HG02610 (cell line): Measurements from ENCODE around the gene KSR2.
"Not testable (repeated sequence)": the region's sequence is repeated elsewhere in the genome, so short reads cannot be mapped to it uniquely, and the experiment has no call there.

Experiments
- ATAC-seq: cut with Tn5 transposase; IDR thresholded peaks from one replicate; pipeline ENCODE4 v1.9.1; 2021; ENCODE audit warnings: mild to moderate bottlenecking, moderate library complexity; ENCODE audit not compliant: unreplicated experiment

The KSR2 gene

DNA sequence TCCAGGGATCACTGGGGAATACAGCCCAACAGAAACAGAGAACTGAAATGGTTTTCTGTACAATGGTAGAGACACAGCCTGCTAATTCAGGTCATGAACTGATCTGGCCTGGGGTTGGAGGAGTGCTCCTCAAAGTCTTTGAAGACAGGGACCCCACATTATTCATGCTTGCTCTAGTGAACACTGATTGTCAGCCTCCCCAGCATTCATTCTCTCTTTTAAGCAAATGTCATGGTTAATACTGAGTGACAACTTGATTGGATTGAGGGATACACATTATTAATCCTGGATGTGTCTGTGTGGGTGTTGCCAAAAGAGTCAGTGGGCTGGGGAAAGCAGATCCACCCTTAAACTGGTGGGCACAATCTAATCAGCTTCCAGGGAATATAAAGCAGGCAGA, 319.0 kb downstream of the KSR2 start:
- ATAC-seq, result no peak

DNA sequence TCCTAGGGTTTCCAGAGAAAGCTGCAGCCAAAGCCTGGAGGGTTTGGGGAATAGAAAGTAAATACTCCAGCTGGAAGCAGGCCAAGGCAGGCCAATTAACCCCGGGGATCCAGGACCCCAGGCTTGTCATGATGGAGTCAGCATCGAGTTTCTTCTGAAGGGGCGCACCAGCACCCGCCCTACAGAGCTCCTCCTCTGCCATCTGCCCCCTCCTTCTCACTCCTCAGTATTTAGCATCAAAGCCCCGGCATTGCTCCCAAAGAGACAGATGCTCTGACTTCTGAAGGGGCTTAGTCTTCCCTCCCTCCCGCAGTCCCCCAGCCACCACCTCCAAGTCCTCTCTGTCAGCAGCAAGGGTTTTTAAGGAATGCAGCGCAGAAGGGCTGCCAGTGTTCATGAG, 322.3 kb downstream of the KSR2 start:
- ATAC-seq, result no peak

DNA sequence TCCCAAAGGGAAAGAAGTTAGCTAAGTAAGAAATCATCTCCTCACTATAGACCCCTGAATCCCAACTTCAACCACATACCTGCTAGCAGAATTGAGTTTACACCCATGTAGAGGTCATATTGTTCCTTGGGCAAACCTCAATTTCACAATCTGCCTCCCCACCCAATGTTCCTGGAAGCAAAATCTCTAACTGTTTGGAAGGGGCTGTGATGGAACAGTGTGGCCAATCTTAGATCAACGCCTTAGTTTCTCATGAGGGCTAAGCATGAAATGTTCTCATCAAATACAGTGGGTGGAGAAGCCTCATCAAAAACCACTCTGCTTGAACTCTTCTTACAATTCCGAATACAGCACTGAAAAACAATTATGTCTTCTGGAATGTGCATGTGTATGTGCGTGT, 323.3 kb downstream of the KSR2 start:
- ATAC-seq, result no peak

DNA sequence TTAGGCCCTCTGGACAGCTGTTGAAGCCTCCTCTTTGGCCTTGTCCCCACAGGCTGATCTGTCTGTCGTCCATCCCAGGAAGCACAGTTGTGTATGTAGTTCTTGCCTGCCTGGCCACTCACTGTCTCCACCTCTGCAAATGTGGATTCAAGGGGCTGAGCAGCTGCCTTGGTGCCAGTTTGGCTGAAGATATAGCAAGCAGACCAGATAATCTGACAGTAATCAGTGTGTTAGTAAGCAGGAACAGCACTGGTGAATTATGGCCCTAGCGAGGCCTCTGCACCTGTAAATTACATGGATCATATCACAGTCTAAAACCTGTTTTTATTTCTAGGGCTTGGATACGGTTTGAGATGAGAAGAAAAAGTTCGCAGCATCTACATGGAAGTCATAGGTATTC, 324.8 kb downstream of the KSR2 start:
- no peak for ATAC-seq

DNA sequence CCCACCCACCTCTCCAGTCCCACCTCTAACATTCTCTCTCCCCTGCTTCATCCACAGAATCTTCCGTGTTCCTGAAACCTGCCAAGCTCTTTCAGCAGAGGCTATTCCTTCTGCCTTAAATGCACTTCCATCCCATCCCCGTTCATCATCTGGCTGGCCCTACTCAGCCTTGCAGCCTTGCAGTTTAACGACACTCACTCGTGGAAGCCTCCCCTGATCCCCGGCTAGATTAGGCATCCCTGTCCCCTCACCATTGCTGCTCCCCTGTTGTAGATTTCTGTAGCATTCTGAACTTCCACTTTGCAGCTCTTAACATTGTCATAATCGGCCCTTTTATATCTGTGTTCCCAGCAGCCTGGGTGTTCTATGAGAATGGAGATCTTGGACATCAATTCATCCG, 326.9 kb downstream of the KSR2 start:
- ATAC-seq, result no peak

DNA sequence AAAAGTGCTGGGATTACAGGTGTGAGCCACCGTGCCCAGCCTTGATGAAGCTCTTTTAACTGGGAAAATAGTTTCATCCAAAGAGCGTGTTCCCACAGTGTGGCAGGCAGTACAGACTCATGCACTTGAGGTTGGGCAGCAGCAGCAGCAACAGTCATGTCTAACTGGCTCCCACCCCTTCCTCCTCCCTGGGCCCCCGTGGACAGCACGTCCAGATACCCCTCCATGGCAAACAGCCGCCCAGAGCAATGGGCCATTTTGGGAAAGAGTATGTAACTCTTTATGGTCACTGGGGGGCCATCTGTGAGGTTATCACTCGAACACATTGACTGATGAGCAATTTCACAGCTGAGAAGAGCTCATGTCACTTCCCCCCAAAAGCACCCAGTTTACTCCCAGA, 328.3 kb downstream of the KSR2 start:
- no peak for ATAC-seq

DNA sequence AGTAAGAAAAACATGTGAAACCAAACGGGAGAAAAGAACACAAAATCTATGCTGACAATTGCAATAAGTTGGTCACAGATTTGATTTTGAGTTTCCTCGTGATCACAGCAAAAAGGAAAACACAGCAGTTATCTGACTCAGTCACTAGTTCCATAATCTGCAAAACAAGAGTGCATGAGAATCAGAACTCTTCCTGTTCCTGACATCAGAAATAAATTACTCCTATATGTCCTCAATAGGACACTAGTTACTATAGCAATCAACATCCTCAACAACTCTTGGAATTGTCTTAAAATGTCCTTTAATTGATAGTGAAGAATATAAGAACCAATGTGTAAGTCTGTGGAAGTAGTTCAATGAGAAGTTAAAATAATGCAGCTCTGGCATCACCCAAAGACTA, 339.3 kb downstream of the KSR2 start:
- no peak for ATAC-seq

DNA sequence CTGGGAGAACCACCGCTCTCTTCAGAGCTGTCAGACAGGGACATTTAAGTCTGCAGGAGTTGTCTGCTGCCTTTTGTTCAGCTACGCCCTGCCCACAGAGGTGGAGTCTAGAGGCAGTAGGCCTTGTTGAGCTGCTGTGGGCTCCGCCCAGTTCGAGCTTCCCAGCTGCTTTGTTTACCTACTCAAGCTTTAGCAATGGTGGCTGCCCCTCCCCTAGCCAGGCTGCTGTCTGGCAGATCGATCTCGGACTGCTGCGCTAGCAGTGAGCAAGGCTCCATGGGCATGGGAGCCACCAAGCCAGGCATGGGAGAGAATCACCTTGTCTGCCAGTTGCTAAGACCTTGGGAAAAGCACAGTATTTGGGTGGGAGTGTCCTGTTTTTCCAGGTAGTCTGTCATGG, 340.1 kb downstream of the KSR2 start:
- ATAC-seq, result not testable (repeated sequence)

DNA sequence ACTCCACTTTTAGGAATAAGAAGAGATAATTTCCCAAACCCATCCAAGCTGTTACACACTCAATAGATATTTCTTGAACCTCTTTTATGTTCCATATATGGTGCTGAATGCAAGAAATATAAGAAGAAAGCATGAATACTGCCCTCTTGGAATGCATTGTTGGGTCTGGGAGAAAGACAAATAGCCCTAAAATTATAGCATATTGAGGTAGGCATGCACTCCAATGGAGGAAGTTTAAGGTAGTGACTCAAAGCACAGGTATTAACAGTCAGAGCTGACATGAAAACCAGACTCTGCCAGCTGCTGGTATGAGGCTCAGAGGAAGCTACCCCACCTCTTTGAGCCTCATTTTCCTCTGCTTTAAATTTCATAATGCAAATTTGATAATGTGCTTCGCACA, 346.0 kb downstream of the KSR2 start:
- no peak for ATAC-seq

DNA sequence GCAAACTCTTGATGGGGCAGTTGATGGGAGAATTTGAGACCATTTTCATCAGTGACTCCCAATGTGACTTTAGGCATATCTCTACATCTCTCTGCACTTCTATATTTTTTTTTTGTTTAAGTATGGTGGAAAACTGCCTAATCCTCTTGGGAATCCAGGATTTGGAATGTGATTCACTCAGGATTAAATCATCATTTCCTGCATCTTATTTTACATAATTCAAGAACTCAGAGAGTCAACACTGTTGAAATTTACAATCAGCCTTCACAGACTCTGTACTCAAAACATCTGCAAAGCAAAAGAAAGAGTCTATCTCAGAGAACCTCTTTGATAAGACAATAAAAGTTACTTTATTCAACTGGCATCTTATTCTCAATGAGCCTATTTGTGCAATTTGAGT, 346.7 kb downstream of the KSR2 start:
- ATAC-seq, result no peak

DNA sequence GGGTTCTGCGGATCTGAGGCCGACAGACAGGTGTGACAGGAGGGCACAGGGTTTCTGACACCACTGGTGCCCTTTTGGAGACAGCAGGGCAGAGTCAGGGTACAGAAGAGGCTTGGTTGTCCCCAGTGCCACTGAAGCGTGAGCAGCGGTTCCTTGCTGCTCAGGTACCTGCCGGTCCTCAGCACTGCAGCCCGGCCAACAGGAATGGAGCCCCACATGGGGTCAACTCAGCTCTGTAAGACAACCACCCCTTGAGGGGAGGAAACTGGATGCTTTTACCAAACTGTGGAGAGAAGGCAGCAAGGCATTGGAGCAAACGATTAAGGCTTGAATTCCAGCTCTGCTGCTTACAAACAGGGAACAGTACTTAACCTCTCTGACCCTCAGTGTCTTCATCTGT, 361.0 kb downstream of the KSR2 start:
- no peak for ATAC-seq

DNA sequence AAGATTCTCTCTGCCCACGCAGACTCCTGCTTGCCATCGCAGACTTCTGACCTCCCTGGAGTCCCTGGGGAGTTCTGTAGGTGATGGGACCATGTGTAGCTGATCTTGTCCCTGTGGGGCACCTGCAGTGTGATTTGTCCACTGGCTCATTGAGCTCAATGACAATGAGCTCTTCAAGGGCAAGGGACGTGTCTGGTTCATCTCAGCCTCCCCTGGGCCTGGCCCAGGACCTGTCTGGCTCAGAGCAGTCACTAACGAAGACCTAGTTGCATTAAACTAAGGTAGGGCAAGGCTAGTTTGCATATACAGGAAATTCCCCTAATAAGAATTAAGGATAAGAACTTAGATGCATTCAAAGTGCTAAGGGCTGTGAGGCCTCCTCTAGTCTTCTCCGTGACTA, 361.8 kb downstream of the KSR2 start:
- ATAC-seq, result no peak

DNA sequence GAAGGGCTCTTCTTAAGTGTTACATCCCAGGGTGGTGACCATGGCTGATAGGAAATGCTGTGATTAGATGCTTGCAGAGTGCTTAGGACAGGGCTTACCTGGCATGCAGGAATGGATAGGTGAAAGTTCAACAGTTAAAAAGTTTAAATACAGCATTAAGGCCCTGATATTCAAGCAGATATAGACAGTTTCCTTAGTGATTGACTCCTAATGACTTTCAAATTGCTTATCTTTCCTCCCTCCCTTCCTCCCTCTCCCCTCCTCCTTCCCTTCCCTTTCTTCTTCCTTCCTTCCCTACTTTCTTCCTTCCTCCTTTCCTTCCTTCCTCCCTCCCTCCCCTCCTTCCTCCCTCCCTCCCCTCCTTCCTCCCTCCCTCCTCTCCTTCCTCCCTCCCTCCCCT, 362.8 kb downstream of the KSR2 start:
- no peak for ATAC-seq

DNA sequence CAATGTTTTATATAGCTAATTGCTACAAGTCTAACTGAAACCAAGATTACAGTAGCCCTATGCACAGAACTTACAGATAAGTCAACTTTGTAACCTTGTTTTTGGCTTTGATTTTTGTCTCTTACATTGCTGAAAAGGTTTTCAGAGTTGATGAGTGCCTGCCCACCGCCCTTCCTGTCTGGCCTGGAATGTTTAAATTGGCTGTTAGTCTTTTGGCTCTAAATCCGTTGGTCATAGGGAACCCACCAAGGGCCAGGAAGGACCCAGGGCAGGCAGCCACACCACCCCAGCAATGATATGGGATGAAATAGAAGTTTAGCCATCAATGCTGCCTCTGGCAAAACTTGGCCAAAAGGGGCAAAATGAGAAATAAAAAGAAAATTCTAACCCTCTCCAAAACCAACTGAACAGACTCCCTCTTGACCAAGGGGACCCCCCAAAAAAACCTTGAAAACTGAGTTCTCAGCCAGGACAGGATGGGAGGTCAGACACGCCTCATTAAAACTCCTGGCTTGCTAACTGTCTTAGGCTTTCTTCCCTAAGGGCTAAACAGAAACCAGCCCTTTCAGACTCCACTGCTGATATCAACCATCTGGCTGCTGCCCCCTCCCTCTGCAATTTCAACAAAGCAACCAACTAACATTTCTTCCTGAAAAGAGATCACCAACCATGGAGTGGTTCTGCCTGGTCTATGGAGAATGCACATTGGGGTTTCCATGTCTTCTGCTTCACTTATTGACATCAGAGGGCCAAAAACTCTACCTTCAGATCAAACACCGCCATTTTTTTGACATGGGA, 365.3 kb downstream of the KSR2 start:
- ATAC-seq, result no peak

DNA sequence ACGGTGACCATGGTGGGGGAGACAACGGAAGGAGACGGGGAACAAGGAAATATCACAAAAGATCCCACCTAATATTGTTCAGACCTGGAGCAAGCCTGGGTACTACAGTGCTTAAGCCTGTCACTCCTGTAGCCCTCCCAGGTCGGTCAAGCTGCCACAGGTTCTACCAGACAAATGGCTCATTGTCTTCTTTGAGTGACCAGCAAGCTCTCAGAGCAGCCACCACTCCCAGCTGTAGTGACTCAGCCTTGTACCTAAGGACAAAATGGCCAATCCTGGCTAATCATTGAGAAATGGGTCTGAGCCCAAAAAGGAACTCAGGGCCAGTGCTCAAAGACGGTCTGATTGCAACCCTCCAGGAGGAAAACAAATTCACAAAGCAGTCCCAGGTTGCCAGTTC, 368.9 kb downstream of the KSR2 start:
- no peak for ATAC-seq

DNA sequence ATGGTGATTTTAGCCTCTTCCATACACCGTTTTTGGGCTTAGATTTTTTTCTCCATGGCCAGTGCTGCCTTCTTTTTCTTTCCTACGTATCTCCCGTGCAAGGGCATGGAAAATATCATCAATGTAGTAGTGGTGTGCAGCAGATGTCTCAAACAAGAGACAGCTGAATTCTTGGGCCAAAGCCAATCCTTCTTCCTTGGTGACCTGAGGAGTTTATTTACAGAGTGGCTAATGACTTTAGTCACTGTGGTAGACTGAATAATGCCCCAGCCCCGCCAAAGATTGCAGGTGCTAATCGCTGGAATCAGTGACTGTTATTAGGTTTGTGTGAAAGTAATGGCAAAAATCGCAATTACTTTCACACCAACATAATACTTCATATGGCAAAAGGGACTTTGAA, 371.8 kb downstream of the KSR2 start:
- no peak for ATAC-seq

DNA sequence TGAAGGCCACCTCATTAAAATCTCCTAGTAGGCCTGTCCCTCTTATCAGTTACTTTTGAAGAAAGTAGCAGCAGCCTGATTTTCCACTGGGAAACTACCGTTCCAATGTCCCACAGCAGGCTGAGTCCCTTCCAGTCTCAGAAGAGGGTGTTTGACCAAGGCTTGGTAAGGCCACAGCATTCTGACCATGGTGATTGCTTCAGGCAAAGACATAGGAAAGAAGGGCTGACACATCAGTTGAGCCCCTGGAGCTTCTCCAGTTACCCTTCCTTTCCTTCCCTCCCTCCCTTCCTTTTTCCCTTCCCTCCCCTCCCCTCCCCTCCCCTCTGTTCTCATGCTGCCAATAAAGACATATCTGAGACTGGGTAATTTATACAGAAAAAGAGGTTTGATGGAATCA, 373.0 kb downstream of the KSR2 start:
- no peak for ATAC-seq

DNA sequence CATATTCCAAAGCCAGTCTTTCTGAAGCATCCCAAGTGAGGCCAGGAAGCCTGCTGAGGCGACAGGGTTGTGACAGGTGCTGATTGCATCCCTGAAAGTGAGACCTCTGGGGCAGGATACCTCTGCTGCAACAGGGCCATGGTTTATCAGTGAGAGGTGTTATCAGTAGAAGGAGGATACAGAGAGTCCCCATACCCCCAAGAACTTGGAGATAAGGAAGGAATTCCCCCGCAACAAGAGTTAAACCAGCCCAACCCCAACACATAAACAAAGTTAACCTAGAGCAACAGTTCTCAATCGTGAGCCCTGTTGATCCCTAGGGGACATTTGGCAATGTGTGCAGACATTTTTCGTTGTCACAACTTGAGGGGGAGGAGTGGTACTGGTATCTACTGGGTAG, 374.3 kb downstream of the KSR2 start:
- no peak for ATAC-seq

DNA sequence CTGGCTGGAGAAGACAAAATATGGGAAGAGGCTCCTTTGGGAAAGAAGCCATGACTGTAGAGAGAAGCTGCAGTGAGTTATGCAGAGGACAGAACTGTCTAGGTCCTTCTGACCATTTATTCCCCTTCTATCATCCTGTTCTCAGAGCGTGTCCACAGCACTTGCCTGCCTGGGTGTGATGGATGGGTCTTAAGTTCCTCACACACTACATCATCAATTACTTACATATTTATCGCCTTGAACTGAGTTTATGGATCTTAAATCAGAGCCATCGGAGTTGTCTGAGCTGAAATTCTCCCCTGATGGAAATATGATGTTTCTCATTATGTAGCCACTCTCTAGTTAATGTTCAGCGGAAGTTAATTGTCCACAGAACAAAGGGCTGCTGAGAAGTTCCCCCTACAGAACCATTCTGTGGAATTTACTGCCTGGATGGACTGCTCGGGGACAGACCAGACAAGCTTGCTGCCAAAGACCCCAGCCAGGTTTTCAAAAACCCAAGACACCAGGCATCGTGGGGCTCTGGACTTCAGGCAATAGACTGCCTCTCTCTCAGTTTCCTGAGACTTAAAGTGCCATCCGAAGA, 374.9 kb downstream of the KSR2 start:
- ATAC-seq, result no peak

DNA sequence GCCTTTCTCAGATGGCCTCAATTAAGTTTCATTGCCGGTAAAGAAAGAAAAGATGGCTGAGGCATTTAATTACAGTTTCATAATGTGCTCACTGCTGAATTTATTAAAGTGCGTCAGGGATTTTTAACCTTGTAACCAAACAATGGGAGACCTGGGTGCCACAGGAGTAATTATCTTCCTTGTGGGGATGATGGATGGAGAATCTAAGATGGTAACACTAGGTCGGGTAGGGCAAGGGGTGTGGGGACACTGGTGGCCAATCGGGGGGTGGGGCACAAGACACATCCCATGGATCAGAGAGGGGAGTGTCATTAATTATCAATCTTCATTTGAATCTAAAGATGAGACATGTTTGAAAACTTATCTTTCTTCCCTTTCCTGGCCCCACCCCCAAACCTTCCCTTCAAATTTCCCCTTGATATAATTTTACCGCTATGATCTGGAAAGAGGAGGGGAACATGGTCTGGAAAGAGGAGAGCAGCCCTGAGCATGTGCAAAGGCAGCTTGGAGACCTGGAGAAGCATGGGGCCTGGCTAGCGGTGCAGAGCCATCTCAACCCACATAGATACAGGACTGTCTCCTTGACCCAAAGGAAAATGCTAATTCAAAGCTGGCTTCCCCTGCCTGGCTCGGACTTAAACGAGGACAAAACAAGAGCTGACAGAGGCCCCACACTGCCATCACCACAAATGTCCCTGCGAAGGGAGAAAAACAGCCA, 376.0 kb downstream of the KSR2 start:
- ATAC-seq, result no peak

DNA sequence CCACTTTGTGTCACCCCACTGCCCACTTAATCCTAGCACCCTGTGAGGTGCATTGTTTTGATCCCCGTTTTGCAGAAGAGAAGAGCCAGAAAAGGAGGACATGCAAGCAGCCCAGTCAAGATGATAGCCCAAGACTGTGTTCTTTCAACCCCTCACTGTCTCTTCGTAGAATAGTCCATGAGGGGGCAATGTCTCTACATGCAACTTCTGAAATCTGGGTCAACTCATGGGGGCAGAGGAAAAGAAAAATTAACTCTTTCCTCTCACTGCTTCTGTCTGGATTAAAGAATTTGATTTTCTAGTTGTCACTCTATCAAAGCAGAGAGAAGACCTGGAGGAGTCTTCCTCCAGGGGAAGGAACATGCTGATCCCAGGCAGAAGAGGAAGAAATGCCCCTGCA, 377.8 kb downstream of the KSR2 start:
- ATAC-seq, result no peak

DNA sequence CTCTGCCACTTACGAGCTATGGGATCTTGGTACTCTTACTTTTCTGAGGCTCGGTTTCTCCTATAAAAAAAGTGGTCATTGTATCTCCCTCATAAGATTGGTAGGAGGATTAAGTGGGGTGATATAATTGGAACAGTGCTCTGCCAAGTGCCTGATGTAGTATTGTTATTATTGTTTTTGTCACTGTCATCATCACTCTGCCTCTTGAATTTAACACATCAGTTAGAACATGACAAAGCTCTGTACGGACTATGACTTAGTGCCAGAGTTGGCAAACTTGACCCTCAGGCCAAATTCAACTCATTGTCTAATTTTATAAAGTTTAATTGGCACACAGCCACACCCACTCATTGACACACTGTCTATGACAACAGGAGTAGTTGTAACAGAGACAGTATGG, 378.4 kb downstream of the KSR2 start:
- no peak for ATAC-seq
